ENCODE measurements around the gene ATP5MC2.

ATP5MC2 gene

DNA sequence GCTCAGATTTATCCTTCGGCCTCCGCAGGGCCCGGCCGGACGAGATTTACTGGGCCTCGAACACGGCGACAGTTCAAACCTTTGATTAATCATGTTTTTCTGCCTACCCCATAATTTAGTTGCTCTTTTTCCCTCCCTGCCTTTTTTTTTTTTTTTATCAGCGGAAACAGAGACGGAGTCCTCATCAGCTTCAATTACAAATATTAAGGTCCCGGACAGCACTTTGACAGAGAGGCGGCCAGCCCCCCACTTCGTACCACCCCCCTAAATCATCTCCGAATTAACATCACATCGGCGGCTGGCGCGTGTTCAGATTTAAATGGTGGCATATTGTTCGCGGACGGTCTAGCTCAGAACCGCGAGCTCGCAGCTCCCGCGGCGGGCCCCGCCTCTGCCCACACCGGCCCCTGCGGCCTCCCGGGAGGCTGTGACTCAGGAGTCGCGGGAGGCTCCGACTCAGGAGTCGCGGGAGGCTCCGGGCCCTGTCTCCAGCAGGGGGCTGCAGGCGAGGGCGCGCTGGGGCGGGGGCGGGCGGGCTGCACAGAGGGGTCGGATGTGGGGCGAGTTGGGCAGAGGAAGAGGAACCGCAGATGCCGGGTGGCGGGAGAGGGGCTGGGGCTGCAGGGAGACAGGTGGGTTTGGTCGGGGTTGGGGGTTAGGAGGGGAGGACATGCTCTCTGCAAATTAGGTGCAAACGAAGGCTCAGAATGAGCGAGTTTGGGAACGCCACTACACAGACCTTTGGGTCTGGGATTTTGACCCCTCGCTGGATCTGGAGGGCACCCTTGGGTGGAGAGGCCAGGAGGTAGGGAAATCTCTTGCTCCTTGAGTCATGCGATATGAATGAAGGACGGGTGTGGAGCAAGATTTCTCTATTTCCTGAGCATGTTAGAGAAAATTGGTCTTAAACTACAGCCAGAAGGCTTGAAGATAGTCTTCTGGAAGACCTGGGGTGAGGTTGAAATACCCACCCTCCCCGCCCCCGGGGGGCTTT lies 19.6 kb upstream of the ATP5MC2 start:
- no peak overlapping the region for H3K4me3 ChIP-seq (ENCODE audit: low read depth, low read length)
- no peak for DNase-seq (ENCODE audit: low read depth)
- TF ChIP-seq, protein P1, sequence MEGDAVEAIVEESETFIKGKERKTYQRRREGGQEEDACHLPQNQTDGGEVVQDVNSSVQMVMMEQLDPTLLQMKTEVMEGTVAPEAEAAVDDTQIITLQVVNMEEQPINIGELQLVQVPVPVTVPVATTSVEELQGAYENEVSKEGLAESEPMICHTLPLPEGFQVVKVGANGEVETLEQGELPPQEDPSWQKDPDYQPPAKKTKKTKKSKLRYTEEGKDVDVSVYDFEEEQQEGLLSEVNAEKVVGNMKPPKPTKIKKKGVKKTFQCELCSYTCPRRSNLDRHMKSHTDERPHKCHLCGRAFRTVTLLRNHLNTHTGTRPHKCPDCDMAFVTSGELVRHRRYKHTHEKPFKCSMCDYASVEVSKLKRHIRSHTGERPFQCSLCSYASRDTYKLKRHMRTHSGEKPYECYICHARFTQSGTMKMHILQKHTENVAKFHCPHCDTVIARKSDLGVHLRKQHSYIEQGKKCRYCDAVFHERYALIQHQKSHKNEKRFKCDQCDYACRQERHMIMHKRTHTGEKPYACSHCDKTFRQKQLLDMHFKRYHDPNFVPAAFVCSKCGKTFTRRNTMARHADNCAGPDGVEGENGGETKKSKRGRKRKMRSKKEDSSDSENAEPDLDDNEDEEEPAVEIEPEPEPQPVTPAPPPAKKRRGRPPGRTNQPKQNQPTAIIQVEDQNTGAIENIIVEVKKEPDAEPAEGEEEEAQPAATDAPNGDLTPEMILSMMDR (IDR thresholded peaks at IDR 0.05; ENCODE audit: control insufficient read depth, extremely low read depth, insufficient read depth): no peak

DNA sequence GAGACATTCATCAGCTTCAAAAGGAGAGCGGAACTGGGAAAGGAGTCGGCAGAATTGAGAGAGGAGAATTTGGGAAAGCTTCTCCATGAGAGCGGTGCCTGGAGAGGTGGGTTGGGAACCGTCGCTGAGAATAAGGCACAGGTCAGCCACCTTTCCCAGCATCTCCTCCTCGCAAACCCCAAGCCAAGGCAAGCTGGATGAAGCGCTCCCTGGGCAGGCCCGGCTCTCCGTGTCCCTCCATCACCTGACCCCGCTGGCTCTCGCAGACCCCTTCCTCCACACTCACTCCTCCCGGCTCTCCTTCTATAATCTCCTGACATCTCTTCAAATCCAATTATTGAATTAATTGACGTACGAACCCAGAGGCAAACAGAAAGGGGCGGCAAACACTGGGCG lies 18.9 kb upstream of the ATP5MC2 start:
- H3K4me3 ChIP-seq (ENCODE audit: low read depth, low read length): no peak overlapping the region
- TF ChIP-seq, protein P1 (IDR thresholded peaks at IDR 0.05; ENCODE audit: control insufficient read depth, extremely low read depth, insufficient read depth): no peak

DNA sequence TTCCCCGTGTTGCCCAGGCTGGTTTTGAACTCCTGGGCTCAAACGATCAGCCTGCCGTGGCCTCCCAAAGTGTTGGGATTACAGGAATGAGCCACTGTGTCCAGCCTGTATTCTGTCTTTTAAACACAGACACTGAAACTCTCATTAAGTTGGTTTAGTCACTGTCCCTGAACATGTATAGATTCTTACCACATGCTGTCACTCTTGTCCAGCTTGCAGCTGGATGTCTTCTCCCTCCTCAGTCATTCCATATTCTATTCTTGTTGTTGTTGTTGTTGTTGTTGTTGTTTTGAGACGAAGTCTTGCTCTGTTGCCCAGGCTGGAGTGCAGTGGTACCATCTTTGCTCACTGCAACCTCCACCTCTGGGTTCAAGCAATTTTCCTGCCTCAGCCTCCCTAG lies 12.3 kb upstream of the ATP5MC2 start:
- TF ChIP-seq, protein P1 (IDR thresholded peaks at IDR 0.05; ENCODE audit: control insufficient read depth, extremely low read depth, insufficient read depth): no peak
- no peak for DNase-seq (ENCODE audit: low read depth)
- H3K4me3 ChIP-seq (ENCODE audit: low read depth, low read length): no peak overlapping the region

More for the DNA sequence above, 18.9 kb upstream of the ATP5MC2 start:
- no peak for DNase-seq (ENCODE audit: low read depth)

DNA sequence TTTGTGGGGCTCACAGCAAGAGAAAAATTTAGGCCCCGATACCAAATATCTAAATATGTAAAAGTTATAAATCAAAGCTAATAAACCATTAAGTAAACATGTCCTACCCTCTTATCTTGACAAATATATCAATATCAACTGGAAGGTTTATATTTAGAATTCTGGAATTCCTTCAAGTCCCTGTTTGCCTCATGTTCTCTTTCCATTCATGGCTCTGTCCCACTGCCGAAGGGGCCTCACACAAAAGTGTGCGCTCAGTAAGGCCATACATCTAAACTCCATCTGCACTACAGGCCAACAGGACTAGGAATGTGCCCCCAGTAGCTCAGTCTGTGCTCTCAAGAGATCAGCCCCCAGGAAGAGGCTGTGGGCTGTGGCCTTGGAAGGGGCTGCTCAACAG lies 10.6 kb upstream of the ATP5MC2 start:
- no peak overlapping the region for H3K4me3 ChIP-seq (ENCODE audit: low read depth, low read length)
- DNase-seq (ENCODE audit: low read depth): no peak
- TF ChIP-seq, protein P1 (IDR thresholded peaks at IDR 0.05; ENCODE audit: control insufficient read depth, extremely low read depth, insufficient read depth): no peak

DNA sequence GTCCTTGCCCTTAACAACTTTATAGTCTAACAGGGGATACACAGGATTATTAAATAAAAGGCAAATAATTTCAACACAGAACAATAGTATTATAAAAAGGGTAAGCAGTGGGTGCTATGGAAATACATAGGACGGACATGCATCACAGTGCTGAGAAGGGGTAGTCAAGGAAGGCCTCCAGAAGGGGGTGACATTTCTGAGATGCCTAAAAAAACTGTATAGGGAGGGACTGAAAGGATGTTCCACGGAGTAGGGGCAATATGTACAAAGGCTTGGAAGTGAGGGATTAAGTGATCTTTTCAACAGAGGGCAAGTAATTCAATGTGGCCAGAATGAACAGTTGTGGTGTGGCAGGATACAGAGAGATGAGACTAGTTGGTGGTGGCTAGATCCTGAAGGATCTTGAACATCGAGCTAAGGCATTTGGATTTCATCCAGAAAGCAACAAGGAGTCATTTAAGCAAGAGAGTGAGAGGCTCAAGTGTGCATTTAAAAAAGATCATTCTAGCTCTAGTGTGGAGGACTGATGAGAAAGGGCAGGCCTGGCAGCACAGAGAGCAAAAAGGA lies 8.9 kb upstream of the ATP5MC2 start:
- TF ChIP-seq, protein P1 (IDR thresholded peaks at IDR 0.05; ENCODE audit: control insufficient read depth, extremely low read depth, insufficient read depth): no peak
- H3K4me3 ChIP-seq (ENCODE audit: low read depth, low read length): no peak overlapping the region
- DNase-seq (ENCODE audit: low read depth): no peak

DNA sequence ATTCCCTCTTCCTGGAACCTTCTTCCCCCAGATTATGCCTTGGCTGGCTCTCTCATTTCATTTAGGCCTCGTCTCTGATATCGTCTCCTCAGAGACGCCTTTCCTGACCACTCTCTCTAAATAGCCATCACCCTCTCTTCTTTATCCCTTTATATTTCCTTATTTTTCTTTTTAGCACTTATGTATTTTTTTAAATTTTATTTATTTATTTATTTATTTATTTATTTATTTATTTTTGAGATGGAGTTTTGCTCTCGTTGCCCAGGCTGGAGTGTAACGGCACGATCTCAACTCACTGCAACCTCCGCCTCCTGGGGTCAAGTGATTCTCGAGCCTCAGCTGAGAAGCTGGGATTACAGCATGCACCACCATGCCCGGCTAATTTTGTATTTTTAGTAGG lies 8.1 kb upstream of the ATP5MC2 start:
- TF ChIP-seq, protein P1 (IDR thresholded peaks at IDR 0.05; ENCODE audit: control insufficient read depth, extremely low read depth, insufficient read depth): no peak
- no peak overlapping the region for H3K4me3 ChIP-seq (ENCODE audit: low read depth, low read length)
- DNase-seq (ENCODE audit: low read depth): no peak
